ENCODE data around the gene TBC1D22A. TPM values are rescaled to one million over a fixed set of nuclear protein-coding genes. Genes with fewer than 3 reads are reported as not detected.

Gene TBC1D22A
- total and polyA plus RNA-seq, 8 donors = 12.0 to 17.6 (median 15.3) TPM

GRCh38 chr22:46931881-46932280 is 169.4 kb downstream of the TBC1D22A start:
- H3K27me3 ChIP-seq = no peaks in the 10 kb centered on the region
- DNase-seq (no peak), FAIRE-seq (no peak), ATAC-seq (no peak)
- peaks cover 7 to 18% (median 7%) of the 10 kb centered on the region in 3 donors for H3K4me1 ChIP-seq
- 98% methylated on average over 10 of the region's 10 CpGs for WGBS, 2 donors
- TF ChIP-seq CTCF (IDR thresholded peaks at IDR 0.05) = no peak
- no peak overlapping the region for H3K4me3 ChIP-seq
- H3K27ac ChIP-seq = no peak overlapping the region
- intact Hi-C loops (cut with DNase I) = no loop called here
- H3K36me3 ChIP-seq = no peaks in the 10 kb centered on the region
- H3K9me3 ChIP-seq = no peaks in the 10 kb centered on the region

GRCh38 chr22:46933040-46933930 is 170.8 kb downstream of the TBC1D22A start:
- peak in 3 of 4 donors; percentile 18 to 63 (median 51) for ATAC-seq
- Histone ChIP-seq H3K27ac (peak overlapping the region in 1 of 4 donors; percentile 14), H3K4me3 (no peak overlapping the region), H3K27me3 (no peaks in the 10 kb centered on the region), H3K36me3 (no peaks in the 10 kb centered on the region), H3K4me1 (peaks cover 7 to 19% (median 18%) of the 10 kb centered on the region in 3 donors), H3K9me3 (no peaks in the 10 kb centered on the region)
- 70 to 74% methylated on average over 11 of the region's 11 CpGs for WGBS, 2 donors
- DNase-seq = peak in 1 of 6 donors; percentile 53
- intact Hi-C loops (cut with DNase I) = no loop called here
- TF ChIP-seq CTCF (IDR thresholded peaks at IDR 0.05) = no peak
- no peak for FAIRE-seq

GRCh38 chr22:46934172-46934745 is 171.8 kb downstream of the TBC1D22A start:
- TF ChIP-seq CTCF (IDR thresholded peaks at IDR 0.05) = no peak
- WGBS, 2 donors = 96 to 97% methylated on average over 14 of the region's 14 CpGs
- peak overlapping the region in 1 of 4 donors; percentile 52 for H3K27ac ChIP-seq
- H3K4me3 ChIP-seq = no peak overlapping the region
- intact Hi-C loops (cut with DNase I) = no loop called here
- no peaks in the 10 kb centered on the region for H3K36me3 ChIP-seq
- no peak for ATAC-seq
- no peak for FAIRE-seq
- H3K4me1 ChIP-seq = peaks cover 7 to 19% (median 18%) of the 10 kb centered on the region in 3 donors
- DNase-seq = peak in 1 of 6 donors; percentile 56
- H3K27me3 ChIP-seq = no peaks in the 10 kb centered on the region
- no peaks in the 10 kb centered on the region for H3K9me3 ChIP-seq

GRCh38 chr22:46934746-46935491 is 172.5 kb downstream of the TBC1D22A start:
- H3K9me3 ChIP-seq = no peaks in the 10 kb centered on the region
- peaks cover 7 to 19% (median 18%) of the 10 kb centered on the region in 3 donors for H3K4me1 ChIP-seq
- 88 to 90% methylated on average over 14 of the region's 14 CpGs for WGBS, 2 donors
- no peaks in the 10 kb centered on the region for H3K36me3 ChIP-seq
- TF ChIP-seq CTCF (IDR thresholded peaks at IDR 0.05) = no peak
- H3K27me3 ChIP-seq = no peaks in the 10 kb centered on the region
- intact Hi-C loops (cut with DNase I) = no loop called here
- H3K4me3 ChIP-seq = no peak overlapping the region
- DNase-seq (peak in 2 of 6 donors; percentile 37 to 42), FAIRE-seq (no peak), ATAC-seq (peak; percentile 65 to 75 (median 72))
- H3K27ac ChIP-seq = peak overlapping the region in 1 of 4 donors; percentile 52
